22Rv1 (cell line): ENCODE measurements around the gene BORCS5.

Experiments
- H3K27ac ChIP-seq: fragments of 450-650 bp; 2 replicates; pipeline ENCODE4 v1.5.1; 2017
- ZFX ChIP-seq: fragments of 450-650 bp; IDR thresholded peaks from 2 replicates; pipeline ENCODE4 v1.6.1; 2017; ENCODE audit warnings: antibody characterized with exemption, borderline replicate concordance
- TF ChIP-seq, protein P1 (sequence below): fragments of 450-650 bp; IDR thresholded peaks from 2 replicates; pipeline ENCODE4 v1.5.1; 2017; ENCODE audit warnings: mild to moderate bottlenecking

The BORCS5 gene

GRCh38 chr12:12327802-12328201 lies 29.1 kb upstream of the BORCS5 start:
- no peak overlapping the region for H3K27ac ChIP-seq
- no peak for TF ChIP-seq ZFX
- TF ChIP-seq, protein P1, sequence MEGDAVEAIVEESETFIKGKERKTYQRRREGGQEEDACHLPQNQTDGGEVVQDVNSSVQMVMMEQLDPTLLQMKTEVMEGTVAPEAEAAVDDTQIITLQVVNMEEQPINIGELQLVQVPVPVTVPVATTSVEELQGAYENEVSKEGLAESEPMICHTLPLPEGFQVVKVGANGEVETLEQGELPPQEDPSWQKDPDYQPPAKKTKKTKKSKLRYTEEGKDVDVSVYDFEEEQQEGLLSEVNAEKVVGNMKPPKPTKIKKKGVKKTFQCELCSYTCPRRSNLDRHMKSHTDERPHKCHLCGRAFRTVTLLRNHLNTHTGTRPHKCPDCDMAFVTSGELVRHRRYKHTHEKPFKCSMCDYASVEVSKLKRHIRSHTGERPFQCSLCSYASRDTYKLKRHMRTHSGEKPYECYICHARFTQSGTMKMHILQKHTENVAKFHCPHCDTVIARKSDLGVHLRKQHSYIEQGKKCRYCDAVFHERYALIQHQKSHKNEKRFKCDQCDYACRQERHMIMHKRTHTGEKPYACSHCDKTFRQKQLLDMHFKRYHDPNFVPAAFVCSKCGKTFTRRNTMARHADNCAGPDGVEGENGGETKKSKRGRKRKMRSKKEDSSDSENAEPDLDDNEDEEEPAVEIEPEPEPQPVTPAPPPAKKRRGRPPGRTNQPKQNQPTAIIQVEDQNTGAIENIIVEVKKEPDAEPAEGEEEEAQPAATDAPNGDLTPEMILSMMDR: peak; percentile 94

GRCh38 chr12:12331244-12331771 lies 25.6 kb upstream of the BORCS5 start:
- TF ChIP-seq, protein P1: no peak
- no peak for TF ChIP-seq ZFX
- H3K27ac ChIP-seq: no peak overlapping the region

DNA sequence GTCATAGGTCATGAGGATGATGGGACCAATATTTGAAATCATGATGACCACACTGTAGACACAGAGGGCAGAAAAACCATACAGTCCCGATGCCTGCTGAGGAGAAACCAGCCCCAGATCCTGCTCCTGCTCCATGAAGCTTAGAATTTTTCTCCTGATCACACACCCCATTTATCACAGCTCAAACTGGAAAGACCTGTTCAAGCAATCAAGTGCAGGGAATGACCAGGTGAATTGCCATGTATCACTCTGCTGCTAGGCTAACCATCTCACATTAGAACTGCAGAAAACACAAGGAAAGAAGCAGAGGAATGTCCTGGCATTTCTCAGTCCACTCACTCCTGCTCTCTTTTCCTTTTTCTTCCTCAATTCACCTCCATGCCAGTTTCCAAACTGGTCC lies 25.0 kb upstream of the BORCS5 start:
- no peak overlapping the region for H3K27ac ChIP-seq
- TF ChIP-seq ZFX: no peak
- TF ChIP-seq, protein P1: no peak

- H3K27ac ChIP-seq: no peak overlapping the region
- TF ChIP-seq, protein P1: no peak
- TF ChIP-seq ZFX: no peak
These were observed 23.2 kb upstream of the BORCS5 start for GRCh38 chr12:12333407-12334366.

DNA sequence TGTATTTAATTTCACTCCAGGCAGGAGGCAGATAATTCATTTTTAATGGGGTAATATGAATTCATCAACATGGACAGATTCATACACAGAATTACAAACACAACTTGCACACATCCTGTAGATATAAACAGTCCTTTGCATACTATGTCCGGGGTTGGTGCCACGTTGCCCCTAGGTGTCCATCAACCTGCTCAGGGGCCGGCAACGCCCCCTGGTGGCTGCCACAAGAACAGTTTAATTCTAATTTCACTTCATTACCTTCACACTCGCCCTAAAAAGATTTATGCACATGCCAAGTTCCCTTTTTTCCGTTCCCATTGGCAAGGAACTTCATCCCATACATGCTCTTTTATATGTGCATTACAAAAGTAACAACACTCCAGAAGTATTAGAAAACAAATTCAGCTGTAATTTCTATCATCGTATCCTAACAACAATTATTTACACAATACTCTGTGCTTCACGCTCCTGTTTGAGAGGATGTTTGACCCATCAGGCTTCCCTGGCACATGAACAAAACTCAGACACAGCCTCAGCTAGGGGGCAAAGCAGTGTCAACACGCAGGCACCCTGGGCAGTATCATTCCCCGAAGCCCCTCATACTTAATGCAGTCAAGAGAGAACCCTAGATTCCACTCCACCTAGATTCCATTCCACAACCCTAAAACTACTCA lies 22.4 kb upstream of the BORCS5 start:
- TF ChIP-seq, protein P1: peak; percentile 100
- no peak for TF ChIP-seq ZFX

GRCh38 chr12:12336049-12336411 lies 20.8 kb upstream of the BORCS5 start:
- TF ChIP-seq ZFX: no peak
- TF ChIP-seq, protein P1: no peak
- H3K27ac ChIP-seq: no peak overlapping the region

More for the DNA sequence above, 22.4 kb upstream of the BORCS5 start:
- H3K27ac ChIP-seq: no peak overlapping the region

GRCh38 chr12:12336511-12336910 lies 20.4 kb upstream of the BORCS5 start:
- TF ChIP-seq, protein P1: no peak
- no peak for TF ChIP-seq ZFX
- H3K27ac ChIP-seq: no peak overlapping the region
